ENCODE data around the gene SPP1. TPM values are rescaled to one million over a fixed set of nuclear protein-coding genes. Genes with fewer than 3 reads are reported as not detected.

The SPP1 gene
- total RNA-seq, 2 experiments from 2014 or later: not detected

Other genes starting within 250 kb of the SPP1 start
- not detected for gene IBSP, start 176.2 kb upstream of the SPP1 start, total RNA-seq
- not detected for gene MEPE, start 142.7 kb upstream of the SPP1 start, total RNA-seq
- gene PKD2, start 31.9 kb downstream of the SPP1 start, total RNA-seq: 1 to 10 TPM; 1.7 to 1.9 TPM
- gene ABCG2, start 182.9 kb downstream of the SPP1 start, total RNA-seq: under 1 TPM; 0.35 to 0.55 TPM